ENCODE results near the gene CCR8.

DNA sequence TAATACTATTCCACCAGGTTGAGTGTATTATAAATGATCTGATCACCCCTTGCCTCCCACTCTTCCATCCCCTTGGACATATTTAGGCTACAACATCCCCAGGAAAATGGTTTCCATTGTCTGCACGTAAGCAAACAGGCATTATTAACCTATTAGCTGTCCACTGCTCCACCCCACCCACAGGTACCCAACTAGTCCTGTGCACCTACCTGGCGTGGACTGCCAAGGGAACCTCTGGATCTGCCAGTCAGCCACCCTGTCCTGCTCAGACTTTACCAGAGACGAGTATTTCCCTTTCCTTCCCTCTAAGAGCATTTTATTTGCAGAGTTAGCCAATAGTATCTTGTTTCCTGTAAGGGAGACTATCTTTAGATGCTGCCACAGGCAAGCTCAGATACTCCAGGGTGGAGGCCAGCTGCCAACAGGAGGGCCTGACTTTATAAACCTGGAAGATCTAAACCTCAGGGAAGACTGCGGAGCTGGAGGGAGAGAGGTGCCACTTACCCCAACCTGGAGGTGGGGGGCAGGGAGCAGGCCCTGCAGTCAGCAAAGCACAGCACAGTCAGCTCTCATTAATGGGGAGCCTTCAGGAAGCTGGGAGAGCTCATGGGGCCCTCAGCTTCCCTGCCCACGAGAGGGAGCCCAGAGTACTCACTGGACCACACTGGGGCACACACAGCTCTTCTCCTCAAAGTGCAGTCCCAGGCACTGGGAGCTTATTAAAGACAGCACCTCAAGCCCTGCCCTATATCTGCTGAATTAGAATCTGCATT lies 49.6 kb upstream of the CCR8 start, which contains the start of gene CX3CR1:
- TF ChIP-seq ZC3H10 (CRISPR knock-in tag; IDR thresholded peaks at IDR 0.05) = no peak
- TF ChIP-seq CSDC2 (CRISPR knock-in tag; IDR thresholded peaks at IDR 0.05) = no peak
- TF ChIP-seq RARB (CRISPR knock-in tag; IDR thresholded peaks at IDR 0.05) = no peak
- no peak for TF ChIP-seq ZNF565 (CRISPR knock-in tag; conservative IDR thresholded peaks at IDR 0.05; ENCODE audit: low read depth)
- TF ChIP-seq, protein P1, sequence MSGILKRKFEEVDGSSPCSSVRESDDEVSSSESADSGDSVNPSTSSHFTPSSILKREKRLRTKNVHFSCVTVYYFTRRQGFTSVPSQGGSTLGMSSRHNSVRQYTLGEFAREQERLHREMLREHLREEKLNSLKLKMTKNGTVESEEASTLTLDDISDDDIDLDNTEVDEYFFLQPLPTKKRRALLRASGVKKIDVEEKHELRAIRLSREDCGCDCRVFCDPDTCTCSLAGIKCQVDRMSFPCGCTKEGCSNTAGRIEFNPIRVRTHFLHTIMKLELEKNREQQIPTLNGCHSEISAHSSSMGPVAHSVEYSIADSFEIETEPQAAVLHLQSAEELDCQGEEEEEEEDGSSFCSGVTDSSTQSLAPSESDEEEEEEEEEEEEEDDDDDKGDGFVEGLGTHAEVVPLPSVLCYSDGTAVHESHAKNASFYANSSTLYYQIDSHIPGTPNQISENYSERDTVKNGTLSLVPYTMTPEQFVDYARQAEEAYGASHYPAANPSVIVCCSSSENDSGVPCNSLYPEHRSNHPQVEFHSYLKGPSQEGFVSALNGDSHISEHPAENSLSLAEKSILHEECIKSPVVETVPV (CRISPR knock-in tag; IDR thresholded peaks at IDR 0.05) = no peak
- no peak for TF ChIP-seq ESRRG (CRISPR knock-in tag; IDR thresholded peaks at IDR 0.05)
- no peak for TF ChIP-seq ZFP3 (CRISPR knock-in tag; IDR thresholded peaks at IDR 0.05)
- no peak for TF ChIP-seq BACH2 (CRISPR knock-in tag; IDR thresholded peaks at IDR 0.05; ENCODE audit: borderline replicate concordance)
